Mammary epithelial cell (primary cell): Measurements from ENCODE around the gene NT5C3B.
"Not testable (repeated sequence)": the region's sequence is repeated elsewhere in the genome, so short reads cannot be mapped to it uniquely, and the experiment has no call there.

Source experiments
- EZH2 ChIP-seq: IDR thresholded peaks from 2 replicates; pipeline ENCODE4 v1.6.1; 2012; ENCODE audit warnings: low read length, inconsistent platforms, borderline replicate concordance
- TF ChIP-seq, protein P1 (sequence below), 2 donors: IDR thresholded peaks in 1 of 2; conservative IDR thresholded peaks in 1 of 2; 2 replicates each; pipeline ENCODE4 v1.5.1; 2011 to 2012; ENCODE audit warnings: inconsistent platforms in 2 of 2, low read length in 2 of 2, mild to moderate bottlenecking in 2 of 2, control low read depth in 1 of 2, low read depth in 1 of 2; ENCODE audit not compliant: insufficient read depth in 1 of 2; ENCODE audit errors: extremely low read depth in 1 of 2

DNA sequence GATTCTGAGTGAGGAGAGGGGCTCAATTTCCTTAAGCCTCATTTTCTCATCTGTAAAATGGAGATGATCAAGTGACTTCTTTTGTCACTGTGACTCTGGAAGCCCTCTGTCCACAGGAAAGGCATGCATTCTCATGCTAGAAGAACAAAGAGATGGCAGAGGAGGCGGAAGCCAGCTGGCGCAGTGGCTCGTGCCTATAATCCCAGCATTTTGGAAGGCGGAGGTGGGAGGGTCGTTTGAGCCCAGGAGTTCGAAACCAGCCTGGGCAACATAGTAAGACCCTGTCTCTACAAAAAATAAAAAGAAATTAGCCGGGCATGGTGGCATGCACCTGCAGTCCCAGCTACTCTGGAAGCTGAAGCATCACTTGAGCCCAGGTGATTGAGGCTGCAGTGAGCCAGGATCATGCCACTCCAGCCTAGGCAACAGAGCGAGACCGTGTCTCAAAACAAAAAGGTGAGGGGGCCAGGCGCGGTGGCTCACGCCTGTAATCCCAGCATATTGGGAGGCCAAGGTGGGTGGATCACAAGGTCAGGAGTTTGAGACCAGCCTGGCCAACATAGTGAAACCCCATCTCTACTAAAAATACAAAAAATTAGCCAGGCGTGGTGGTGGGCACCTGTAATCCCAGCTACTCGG is 59.7 kb downstream of the NT5C3B start:
- TF ChIP-seq, protein P1, sequence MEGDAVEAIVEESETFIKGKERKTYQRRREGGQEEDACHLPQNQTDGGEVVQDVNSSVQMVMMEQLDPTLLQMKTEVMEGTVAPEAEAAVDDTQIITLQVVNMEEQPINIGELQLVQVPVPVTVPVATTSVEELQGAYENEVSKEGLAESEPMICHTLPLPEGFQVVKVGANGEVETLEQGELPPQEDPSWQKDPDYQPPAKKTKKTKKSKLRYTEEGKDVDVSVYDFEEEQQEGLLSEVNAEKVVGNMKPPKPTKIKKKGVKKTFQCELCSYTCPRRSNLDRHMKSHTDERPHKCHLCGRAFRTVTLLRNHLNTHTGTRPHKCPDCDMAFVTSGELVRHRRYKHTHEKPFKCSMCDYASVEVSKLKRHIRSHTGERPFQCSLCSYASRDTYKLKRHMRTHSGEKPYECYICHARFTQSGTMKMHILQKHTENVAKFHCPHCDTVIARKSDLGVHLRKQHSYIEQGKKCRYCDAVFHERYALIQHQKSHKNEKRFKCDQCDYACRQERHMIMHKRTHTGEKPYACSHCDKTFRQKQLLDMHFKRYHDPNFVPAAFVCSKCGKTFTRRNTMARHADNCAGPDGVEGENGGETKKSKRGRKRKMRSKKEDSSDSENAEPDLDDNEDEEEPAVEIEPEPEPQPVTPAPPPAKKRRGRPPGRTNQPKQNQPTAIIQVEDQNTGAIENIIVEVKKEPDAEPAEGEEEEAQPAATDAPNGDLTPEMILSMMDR (conservative IDR thresholded peaks at IDR 0.05 in 1 of 2, IDR thresholded peaks at IDR 0.05 in 1 of 2; ENCODE audit: extremely low read depth in 1 of 2, insufficient read depth in 1 of 2, low read depth in 1 of 2, low read length in 2 of 2), result not testable (repeated sequence)
- TF ChIP-seq EZH2, result not testable (repeated sequence)
